H9 (cell line): Measurements from ENCODE around the gene ERC2. TPM values are rescaled to one million over a fixed set of nuclear protein-coding genes. Genes with fewer than 3 reads are reported as not detected.

ENCODE experiments used
- DNase-seq: peaks from one replicate; pipeline ENCODE4 v3.0.0-alpha.2; 2017
- H2AFZ ChIP-seq: one replicate; pipeline ENCODE4 v1.6.1; 2013; ENCODE audit warnings: mild to moderate bottlenecking, low read length, control low read depth, moderate library complexity
- H2AK5ac ChIP-seq: 2 replicates; pipeline ENCODE4 v1.6.1; 2013; ENCODE audit warnings: low read length, control low read depth, mixed read lengths; ENCODE audit not compliant: insufficient read length
- H2BK120ac ChIP-seq: one replicate; pipeline ENCODE4 v1.6.1; 2013; ENCODE audit warnings: low read depth, mild to moderate bottlenecking, low read length, control low read depth, inconsistent platforms; ENCODE audit not compliant: poor library complexity, severe bottlenecking
- H2BK12ac ChIP-seq: 2 replicates; pipeline ENCODE4 v1.6.1; 2013; ENCODE audit warnings: low read length, control low read depth, mixed read lengths, low read depth; ENCODE audit not compliant: insufficient read length
- H2BK15ac ChIP-seq: 2 replicates; pipeline ENCODE4 v1.6.1; 2013; ENCODE audit warnings: low read depth, low read length, control low read depth
- H2BK20ac ChIP-seq: one replicate; pipeline ENCODE4 v1.6.1; 2013; ENCODE audit warnings: low read depth, mild to moderate bottlenecking, low read length, control low read depth, inconsistent platforms; ENCODE audit not compliant: poor library complexity, severe bottlenecking
- H2BK5ac ChIP-seq: 2 replicates; pipeline ENCODE4 v1.6.1; 2013; ENCODE audit warnings: low read length, control low read depth, mixed read lengths; ENCODE audit not compliant: insufficient read length
- H3K14ac ChIP-seq: 2 replicates; pipeline ENCODE4 v1.6.1; 2013; ENCODE audit warnings: low read length, control low read depth; ENCODE audit not compliant: insufficient read depth
- H3K18ac ChIP-seq: 2 replicates; pipeline ENCODE4 v1.6.1; 2013; ENCODE audit warnings: low read depth, mild to moderate bottlenecking, mixed read lengths, low read length, control low read depth; ENCODE audit not compliant: insufficient read length
- H3K23ac ChIP-seq: 2 replicates; pipeline ENCODE4 v1.6.1; 2013; ENCODE audit warnings: low read length, control low read depth, mixed read lengths, low read depth; ENCODE audit not compliant: insufficient read length
- H3K23me2 ChIP-seq: 2 replicates; pipeline ENCODE4 v1.6.1; 2013; ENCODE audit warnings: low read depth, mild to moderate bottlenecking, mixed read lengths, low read length, control low read depth; ENCODE audit not compliant: insufficient read length, poor library complexity, severe bottlenecking
- H3K27ac ChIP-seq: 2 replicates; pipeline ENCODE4 v1.5.1; 2013; ENCODE audit warnings: low read length, control low read depth, mixed read lengths, low read depth; ENCODE audit not compliant: insufficient read length
- H3K27me3 ChIP-seq: 2 replicates; pipeline ENCODE4 v1.6.1; 2013; ENCODE audit warnings: low read length, control low read depth, inconsistent platforms; ENCODE audit not compliant: insufficient read depth
- H3K4ac ChIP-seq: 2 replicates; pipeline ENCODE4 v1.6.1; 2013; ENCODE audit warnings: low read depth, mild to moderate bottlenecking, control low read depth, inconsistent platforms, low read length, moderate library complexity
- H3K4me1 ChIP-seq: 2 replicates; pipeline ENCODE4 v1.6.1; 2013; ENCODE audit warnings: low read length, control low read depth, inconsistent platforms; ENCODE audit not compliant: insufficient read depth
- H3K4me2 ChIP-seq: 2 replicates; pipeline ENCODE4 v1.6.1; 2013; ENCODE audit warnings: low read length, control low read depth, mixed read lengths; ENCODE audit not compliant: insufficient read length, insufficient read depth
- H3K56ac ChIP-seq: 2 replicates; pipeline ENCODE4 v1.6.1; 2013; ENCODE audit warnings: low read depth, mild to moderate bottlenecking, mixed read lengths, low read length, control low read depth; ENCODE audit not compliant: insufficient read length
- H3K79me1 ChIP-seq: 2 replicates; pipeline ENCODE4 v1.6.1; 2013; ENCODE audit warnings: low read depth, mild to moderate bottlenecking, moderate library complexity, low read length, control low read depth, inconsistent platforms; ENCODE audit not compliant: insufficient read depth, poor library complexity, severe bottlenecking
- H3K79me2 ChIP-seq: 2 replicates; pipeline ENCODE4 v1.6.1; 2013; ENCODE audit warnings: low read length, control low read depth, inconsistent platforms; ENCODE audit not compliant: insufficient read depth
- H3K9ac ChIP-seq: 2 replicates; pipeline ENCODE4 v1.6.1; 2013; ENCODE audit warnings: low read length, control low read depth, mixed read lengths; ENCODE audit not compliant: insufficient read length; ENCODE audit errors: extremely low read depth
- H3K9me3 ChIP-seq: one replicate; pipeline ENCODE4 v1.6.1; 2013; ENCODE audit warnings: low read depth, low read length, inconsistent platforms; ENCODE audit not compliant: control insufficient read depth
- H3T11ph ChIP-seq: one replicate; pipeline ENCODE4 v1.6.1; 2013; ENCODE audit warnings: mild to moderate bottlenecking, low read length, control low read depth, inconsistent platforms
- H4K20me1 ChIP-seq: one replicate; pipeline ENCODE4 v1.6.1; 2013; ENCODE audit not compliant: control insufficient read depth, insufficient read length, insufficient read depth
- H4K5ac ChIP-seq: 2 replicates; pipeline ENCODE4 v1.6.1; 2013; ENCODE audit warnings: low read depth, mild to moderate bottlenecking, mixed read lengths, low read length, control low read depth; ENCODE audit not compliant: insufficient read length
- H4K8ac ChIP-seq: replicated peaks from 2 replicates; pipeline ENCODE4 v1.6.1; 2013; ENCODE audit warnings: low read length, control low read depth, mixed read lengths, low read depth; ENCODE audit not compliant: insufficient read length
- H4K91ac ChIP-seq: 2 replicates; pipeline ENCODE4 v1.6.1; 2013; ENCODE audit warnings: low read depth, mild to moderate bottlenecking, moderate library complexity, mixed read lengths, low read length, control low read depth; ENCODE audit not compliant: insufficient read length
- H3K27ac Mint-ChIP-seq, 3 experiments: 2 replicates in 2 of 3; 3 replicates in 1 of 3; pipeline ENCODE4 v1.8.0; 2020 to 2021; ENCODE audit warnings: mixed read lengths in 3 of 3, mild to moderate bottlenecking in 1 of 3, moderate library complexity in 1 of 3
- H3K27me3 Mint-ChIP-seq: 2 replicates; pipeline ENCODE4 v1.8.0; 2021; ENCODE audit warnings: low read depth, mild to moderate bottlenecking, moderate library complexity, mixed read lengths
- H3K36me3 Mint-ChIP-seq, 3 experiments: 2 replicates in 2 of 3; 3 replicates in 1 of 3; pipeline ENCODE4 v1.8.0; 2020 to 2021; ENCODE audit warnings: low read depth in 3 of 3, mixed read lengths in 3 of 3; ENCODE audit not compliant: insufficient read depth in 1 of 3
- H3K4me1 Mint-ChIP-seq, 2 experiments: 2 replicates each; pipeline ENCODE4 v1.8.0; 2020; ENCODE audit warnings: mixed read lengths in 2 of 2
- H3K4me3 Mint-ChIP-seq, 2 experiments: 2 replicates in 1 of 2; 3 replicates in 1 of 2; pipeline ENCODE4 v1.8.0; 2020 to 2021; ENCODE audit warnings: mild to moderate bottlenecking in 2 of 2, mixed read lengths in 2 of 2, moderate library complexity in 1 of 2
- H3K9me3 Mint-ChIP-seq, 2 experiments: 2 replicates in 1 of 2; 3 replicates in 1 of 2; pipeline ENCODE4 v1.8.0; 2020; ENCODE audit warnings: mild to moderate bottlenecking in 2 of 2, mixed read lengths in 2 of 2, moderate library complexity in 1 of 2
- WGBS: extraction: QIAGEN DNeasy Blood & Tissue Kit; methylation state at CpG from one replicate; pipeline ENCODE4 v1.1.7; 2013; ENCODE audit warnings: missing lambda C conversion rate, low lambda C conversion rate, mixed read lengths; ENCODE audit not compliant: insufficient read length; ENCODE audit errors: extremely low coverage; 5-methylcytosine and 5-hydroxymethylcytosine counted together
- total RNA-seq: library from RNA; stranded (reverse); gene quantifications from 2 replicates; pipeline ENCODE4 v1.2.1, GENCODE V29; 2021
- TF ChIP-seq, protein P1 (sequence below): fragments of 200-600 bp; sonication (generic); conservative IDR thresholded peaks from 3 replicates; pipeline ENCODE4 v1.8.0; 2021; ENCODE audit warnings: antibody characterized with exemption, mild to moderate bottlenecking

ERC2 gene
- total RNA-seq, 1 experiment from 2014 or later: 15.4 TPM

- Histone ChIP-seq H3K27ac (no peak overlapping the region), H3K23ac (no peak overlapping the region), H3K9ac (no peak overlapping the region), H3T11ph (no peak overlapping the region), H3K9me3 (no peaks in the 10 kb centered on the region), H4K5ac (no peak overlapping the region), H3K56ac (no peak overlapping the region), H3K79me1 (no peaks in the 10 kb centered on the region), H2BK12ac (no peak overlapping the region), H4K8ac (no peak overlapping the region), H4K20me1 (no peaks in the 10 kb centered on the region), H4K91ac (no peak overlapping the region), H3K4ac (no peak overlapping the region), H2AFZ (no peak overlapping the region), H2BK120ac (no peak overlapping the region), H3K14ac (no peak overlapping the region), H3K27me3 (no peaks in the 10 kb centered on the region), H3K18ac (no peak overlapping the region), H2AK5ac (no peak overlapping the region), H2BK15ac (no peak overlapping the region), H3K23me2 (no peaks in the 10 kb centered on the region), H3K4me1 (no peaks in the 10 kb centered on the region), H2BK5ac (no peak overlapping the region), H3K4me2 (no peak overlapping the region), H2BK20ac (no peak overlapping the region), H3K79me2 (no peaks in the 10 kb centered on the region)
- DNase-seq: no peak
- peaks cover 1 to 3% of the 10 kb centered on the region in 2 experiments; a peak in 3 of 4 replicates for H3K4me1 Mint-ChIP-seq
- H3K9me3 Mint-ChIP-seq: peaks cover 0 to 2% of the 10 kb centered on the region in 2 experiments; a peak in 2 of 5 replicates
- H3K27ac Mint-ChIP-seq: no peak overlapping the region
- H3K4me3 Mint-ChIP-seq: no peak overlapping the region
- no peaks in the 10 kb centered on the region for H3K27me3 Mint-ChIP-seq
- WGBS: no CpG with 5 or more reads among the region's 5 CpGs
- TF ChIP-seq, protein P1, sequence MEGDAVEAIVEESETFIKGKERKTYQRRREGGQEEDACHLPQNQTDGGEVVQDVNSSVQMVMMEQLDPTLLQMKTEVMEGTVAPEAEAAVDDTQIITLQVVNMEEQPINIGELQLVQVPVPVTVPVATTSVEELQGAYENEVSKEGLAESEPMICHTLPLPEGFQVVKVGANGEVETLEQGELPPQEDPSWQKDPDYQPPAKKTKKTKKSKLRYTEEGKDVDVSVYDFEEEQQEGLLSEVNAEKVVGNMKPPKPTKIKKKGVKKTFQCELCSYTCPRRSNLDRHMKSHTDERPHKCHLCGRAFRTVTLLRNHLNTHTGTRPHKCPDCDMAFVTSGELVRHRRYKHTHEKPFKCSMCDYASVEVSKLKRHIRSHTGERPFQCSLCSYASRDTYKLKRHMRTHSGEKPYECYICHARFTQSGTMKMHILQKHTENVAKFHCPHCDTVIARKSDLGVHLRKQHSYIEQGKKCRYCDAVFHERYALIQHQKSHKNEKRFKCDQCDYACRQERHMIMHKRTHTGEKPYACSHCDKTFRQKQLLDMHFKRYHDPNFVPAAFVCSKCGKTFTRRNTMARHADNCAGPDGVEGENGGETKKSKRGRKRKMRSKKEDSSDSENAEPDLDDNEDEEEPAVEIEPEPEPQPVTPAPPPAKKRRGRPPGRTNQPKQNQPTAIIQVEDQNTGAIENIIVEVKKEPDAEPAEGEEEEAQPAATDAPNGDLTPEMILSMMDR: no peak
- H3K36me3 Mint-ChIP-seq: no peaks in the 10 kb centered on the region
Observed at GRCh38 chr3:55737186-55737585, 731.1 kb downstream of the ERC2 start.
